PC-3 (cell line): ENCODE measurements around the gene FUBP3. TPM values are rescaled to one million over a fixed set of nuclear protein-coding genes. Genes with fewer than 3 reads are reported as not detected.

ENCODE experiments used
- ATAC-seq: fragments of 200-7000 bp; cut with Tn5 transposase; 2 replicates; pipeline ENCODE4 v1.9.1; 2020; ENCODE audit warnings: mild to moderate bottlenecking, moderate library complexity
- BruUV-seq: library from RNA; stranded (reverse); fragments of 400-500 nt; replicated peaks from 2 replicates; lab custom pipeline; 2021; lab: Mats Ljungman, UMichigan
- CTCF ChIA-PET: fragments of 300-600 bp; sonication (Branson Sonifier 250); formaldehyde crosslinking; loops from one replicate; lab custom pipeline; 2022; ENCODE audit warnings: antibody characterized with exemption; lab: Charles Lee
- POLR2A ChIA-PET: fragments of 300-600 bp; sonication (Branson Sonifier 250); formaldehyde crosslinking; loops from one replicate; lab custom pipeline; 2022; ENCODE audit warnings: antibody characterized with exemption; ENCODE audit not compliant: unreplicated experiment; lab: Charles Lee
- DNase-seq: peaks from one replicate; pipeline ENCODE4 v3.0.0-alpha.2; 2015
- H2AFZ ChIP-seq: fragments of 300-600 bp; sonication (generic); 2 replicates; pipeline ENCODE4 v1.6.0; 2016; ENCODE audit warnings: antibody characterized with exemption, low read length
- H3F3A ChIP-seq: fragments of 300-600 bp; sonication (generic); one replicate; pipeline ENCODE4 v1.6.0; 2017; ENCODE audit warnings: antibody characterized with exemption, low read length, control low read depth, mild to moderate bottlenecking; ENCODE audit not compliant: unreplicated experiment
- H3K27ac ChIP-seq: fragments of 300-600 bp; sonication (generic); 2 replicates; pipeline ENCODE4 v1.5.1; 2016; ENCODE audit warnings: mild to moderate bottlenecking, low read length
- H3K27me3 ChIP-seq: fragments of 300-600 bp; sonication (generic); 2 replicates; pipeline ENCODE4 v1.6.1; 2016; ENCODE audit warnings: low read length, mixed read lengths
- H3K36me3 ChIP-seq: fragments of 300-600 bp; sonication (generic); 2 replicates; pipeline ENCODE4 v1.6.1; 2016; ENCODE audit warnings: low read depth, mixed run types, low read length, mixed read lengths
- H3K4me1 ChIP-seq: fragments of 300-600 bp; sonication (generic); 2 replicates; pipeline ENCODE4 v1.5.1; 2016; ENCODE audit warnings: low read length; ENCODE audit not compliant: insufficient read depth
- H3K4me2 ChIP-seq: fragments of 300-600 bp; sonication (generic); 2 replicates; pipeline ENCODE4 v1.6.0; 2016; ENCODE audit warnings: low read length
- H3K4me3 ChIP-seq: fragments of 300-600 bp; sonication (generic); 2 replicates; pipeline ENCODE4 v1.5.1; 2016; ENCODE audit warnings: mild to moderate bottlenecking, low read length, mixed read lengths
- H3K79me2 ChIP-seq: fragments of 300-600 bp; sonication (generic); 2 replicates; pipeline ENCODE4 v1.6.1; 2017; ENCODE audit warnings: low read length, mixed read lengths
- H3K9ac ChIP-seq: fragments of 300-600 bp; sonication (generic); 2 replicates; pipeline ENCODE4 v1.6.0; 2016; ENCODE audit warnings: mild to moderate bottlenecking, low read length
- H3K9me2 ChIP-seq: fragments of 300-600 bp; sonication (generic); replicated peaks from 2 replicates; pipeline ENCODE4 v1.6.1; 2016; ENCODE audit warnings: mixed run types, low read length, mixed read lengths
- H3K9me3 ChIP-seq: fragments of 300-600 bp; sonication (generic); 2 replicates; pipeline ENCODE4 v1.6.1; 2016; ENCODE audit warnings: low read length, mixed read lengths
- H4K20me1 ChIP-seq: fragments of 300-600 bp; sonication (generic); 2 replicates; pipeline ENCODE4 v1.6.1; 2016; ENCODE audit warnings: low read length, mixed read lengths
- EZH2 ChIP-seq: fragments of 300-600 bp; sonication (generic); IDR thresholded peaks from one replicate; pipeline ENCODE4 v1.6.1; 2017; ENCODE audit warnings: antibody characterized with exemption, mild to moderate bottlenecking, low read length; ENCODE audit not compliant: unreplicated experiment
- EZH2phosphoT487 ChIP-seq: fragments of 300-600 bp; sonication (generic); IDR thresholded peaks from 2 replicates; pipeline ENCODE4 v1.6.1; 2018; ENCODE audit warnings: mild to moderate bottlenecking, antibody characterized with exemption, low read length, borderline replicate concordance
- intact Hi-C: fragments of 100-400 bp; cut with micrococcal nuclease; formaldehyde crosslinking; loops from 2 replicates; pipeline ENCODE4 v1.9.0; 2023
- total RNA-seq: library from RNA; depleted of rRNA; stranded (reverse); fragments of >200 nt; gene quantifications from 2 replicates; pipeline ENCODE4 v1.2.3, GENCODE V29; 2014
- TF ChIP-seq, protein P1 (sequence below): fragments of 300-600 bp; sonication (generic); conservative IDR thresholded peaks from 2 replicates; pipeline ENCODE4 v1.5.1; 2017; ENCODE audit warnings: antibody characterized with exemption, low read depth, mild to moderate bottlenecking, low read length

Gene FUBP3
- total RNA-seq, 1 experiment from 2014 or later, result 53.7 TPM

GRCh38 chr9:130593020-130593419 lies 13.6 kb downstream of the FUBP3 start:
- no peak for DNase-seq
- Histone ChIP-seq H3K4me1 (no peaks in the 10 kb centered on the region), H3K27me3 (no peaks in the 10 kb centered on the region), H3K36me3 (peaks cover 7% of the 10 kb centered on the region; the same call in 1 of the 2 replicates), H3K4me3 (no peak overlapping the region), H3K27ac (no peak overlapping the region), H3K4me2 (no peak overlapping the region), H2AFZ (no peak overlapping the region), H3K79me2 (peaks cover 52% of the 10 kb centered on the region), H3F3A (no peaks in the 10 kb centered on the region), H3K9me2 (no peaks in the 10 kb centered on the region), H3K9me3 (no peaks in the 10 kb centered on the region), H4K20me1 (0 out of 2 replicates have a peak, but pooled peaks cover 5% of the 10 kb centered on the region), H3K9ac (no peak overlapping the region)
- no peak for ATAC-seq
- no TSS peak for BruUV-seq
- ChIA-PET POLR2A (no interaction called here), CTCF (no interaction called here)
- intact Hi-C loops, result no loop called here
- TF ChIP-seq EZH2 (no peak), EZH2phosphoT487 (no peak)
- TF ChIP-seq, protein P1, sequence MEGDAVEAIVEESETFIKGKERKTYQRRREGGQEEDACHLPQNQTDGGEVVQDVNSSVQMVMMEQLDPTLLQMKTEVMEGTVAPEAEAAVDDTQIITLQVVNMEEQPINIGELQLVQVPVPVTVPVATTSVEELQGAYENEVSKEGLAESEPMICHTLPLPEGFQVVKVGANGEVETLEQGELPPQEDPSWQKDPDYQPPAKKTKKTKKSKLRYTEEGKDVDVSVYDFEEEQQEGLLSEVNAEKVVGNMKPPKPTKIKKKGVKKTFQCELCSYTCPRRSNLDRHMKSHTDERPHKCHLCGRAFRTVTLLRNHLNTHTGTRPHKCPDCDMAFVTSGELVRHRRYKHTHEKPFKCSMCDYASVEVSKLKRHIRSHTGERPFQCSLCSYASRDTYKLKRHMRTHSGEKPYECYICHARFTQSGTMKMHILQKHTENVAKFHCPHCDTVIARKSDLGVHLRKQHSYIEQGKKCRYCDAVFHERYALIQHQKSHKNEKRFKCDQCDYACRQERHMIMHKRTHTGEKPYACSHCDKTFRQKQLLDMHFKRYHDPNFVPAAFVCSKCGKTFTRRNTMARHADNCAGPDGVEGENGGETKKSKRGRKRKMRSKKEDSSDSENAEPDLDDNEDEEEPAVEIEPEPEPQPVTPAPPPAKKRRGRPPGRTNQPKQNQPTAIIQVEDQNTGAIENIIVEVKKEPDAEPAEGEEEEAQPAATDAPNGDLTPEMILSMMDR, result no peak

GRCh38 chr9:130597228-130597627 lies 17.9 kb downstream of the FUBP3 start:
- no TSS peak for BruUV-seq
- no peaks in the 10 kb centered on the region for H4K20me1 ChIP-seq
- H3K9me2 ChIP-seq, result no peaks in the 10 kb centered on the region
- peaks cover 15% of the 10 kb centered on the region for H3K79me2 ChIP-seq
- no peak overlapping the region for H2AFZ ChIP-seq
- intact Hi-C loops, result no loop called here
- TF ChIP-seq EZH2phosphoT487, result no peak
- TF ChIP-seq EZH2, result no peak
- TF ChIP-seq, protein P1, result no peak
- POLR2A ChIA-PET, result no interaction called here
- H3K9ac ChIP-seq, result no peak overlapping the region
- peaks cover 12% of the 10 kb centered on the region; the same call in 1 of the 2 replicates for H3K36me3 ChIP-seq
- ATAC-seq (no peak), DNase-seq (no peak)
- H3K4me3 ChIP-seq, result no peak overlapping the region
- CTCF ChIA-PET, result no interaction called here
- no peak overlapping the region for H3K27ac ChIP-seq
- H3K27me3 ChIP-seq, result no peaks in the 10 kb centered on the region
- H3F3A ChIP-seq, result no peaks in the 10 kb centered on the region
- no peaks in the 10 kb centered on the region for H3K9me3 ChIP-seq
- H3K4me2 ChIP-seq, result no peak overlapping the region
- H3K4me1 ChIP-seq, result no peaks in the 10 kb centered on the region

- Histone ChIP-seq H3K4me3 (no peak overlapping the region), H3K9me3 (no peaks in the 10 kb centered on the region), H2AFZ (no peak overlapping the region), H4K20me1 (no peaks in the 10 kb centered on the region), H3K79me2 (peaks cover 5% of the 10 kb centered on the region), H3K9me2 (no peaks in the 10 kb centered on the region), H3K36me3 (peaks cover 12% of the 10 kb centered on the region; the same call in 1 of the 2 replicates), H3K27me3 (no peaks in the 10 kb centered on the region), H3K9ac (no peak overlapping the region), H3K4me1 (no peaks in the 10 kb centered on the region), H3K27ac (no peak overlapping the region), H3K4me2 (no peak overlapping the region), H3F3A (no peaks in the 10 kb centered on the region)
- BruUV-seq, result no TSS peak
- ATAC-seq, result no peak
- intact Hi-C loops, result no loop called here
- POLR2A ChIA-PET, result no interaction called here
- no peak for DNase-seq
- TF ChIP-seq EZH2 (no peak), EZH2phosphoT487 (no peak)
- TF ChIP-seq, protein P1, result no peak
- CTCF ChIA-PET, result no interaction called here
Measured at GRCh38 chr9:130598188-130598587, 18.8 kb downstream of the FUBP3 start.
